Measurements from ENCODE around the gene IZUMO1. TPM values are rescaled to one million over a fixed set of nuclear protein-coding genes. Genes with fewer than 3 reads are reported as not detected.

Gene IZUMO1
- total and polyA plus RNA-seq, 2 of the 13 experiments (the other 11 are each of a cell fraction or from before 2014, with no cell fraction given): 0.07 to 0.22 TPM

DNA sequence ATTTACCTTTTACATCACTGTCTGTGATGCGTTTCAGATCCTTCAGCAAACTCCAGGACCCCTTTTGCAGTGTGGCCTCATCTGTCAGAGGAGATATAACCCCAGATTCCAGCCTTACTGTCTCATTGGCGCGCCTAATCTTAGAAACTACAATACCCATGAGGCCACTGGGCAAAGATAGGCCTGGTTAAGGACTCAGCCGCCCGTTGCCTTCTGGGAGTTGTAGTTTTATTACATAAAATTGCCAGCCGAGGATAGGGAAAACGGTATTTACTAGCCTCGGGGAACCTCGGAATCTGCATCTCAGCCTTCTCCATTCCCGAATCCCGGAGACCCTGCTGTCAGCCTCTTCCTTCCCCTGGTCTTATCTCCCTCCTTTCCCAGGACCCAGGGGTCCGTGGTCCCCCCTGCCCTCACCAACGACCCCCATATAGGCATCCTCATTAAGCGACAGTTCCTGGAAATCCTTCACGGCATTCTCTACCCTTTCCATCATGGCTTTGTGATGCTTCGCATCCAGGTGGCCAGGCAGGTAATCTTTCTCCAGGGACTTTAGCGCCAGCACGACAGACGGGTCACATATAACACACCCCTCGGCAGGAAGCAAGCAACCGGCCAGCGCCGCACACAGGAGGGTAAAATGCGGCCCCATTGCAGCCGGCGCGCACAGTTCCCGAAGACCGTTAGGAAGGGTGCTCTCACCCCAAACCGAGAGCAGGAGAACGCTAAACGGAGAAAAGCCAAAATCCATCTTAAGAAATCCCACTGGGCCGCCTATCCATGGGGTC is 1.3 kb downstream of the IZUMO1 start (continued):
- no peak for TF ChIP-seq SP5 (CRISPR knock-in tag; IDR thresholded peaks at IDR 0.05; ENCODE audit: borderline replicate concordance, low read depth)
- TF ChIP-seq PHB2 (IDR thresholded peaks at IDR 0.05; ENCODE audit: partially characterized antibody): no peak
- no peak for TF ChIP-seq CREB1 (IDR thresholded peaks at IDR 0.05)
- TF ChIP-seq CREB1 (CRISPR knock-in tag; IDR thresholded peaks at IDR 0.05): peak; percentile 54; the same call in 1 of the 2 replicates
- TF ChIP-seq SP2 (CRISPR knock-in tag; IDR thresholded peaks at IDR 0.05): no peak
- no peak for TF ChIP-seq ZNF251 (CRISPR knock-in tag; IDR thresholded peaks at IDR 0.05)
- TF ChIP-seq RFX3 (CRISPR knock-in tag; IDR thresholded peaks at IDR 0.05): no peak
- TF ChIP-seq NKX3-1 (CRISPR knock-in tag; IDR thresholded peaks at IDR 0.05): no peak
- no peak for TF ChIP-seq DDIT3 (CRISPR knock-in tag; IDR thresholded peaks at IDR 0.05)
- no peak for TF ChIP-seq PAWR (CRISPR knock-in tag; IDR thresholded peaks at IDR 0.05; ENCODE audit: borderline replicate concordance)
- no peak for TF ChIP-seq HDAC1 (CRISPR knock-in tag; IDR thresholded peaks at IDR 0.05)
- TF ChIP-seq, protein P1, sequence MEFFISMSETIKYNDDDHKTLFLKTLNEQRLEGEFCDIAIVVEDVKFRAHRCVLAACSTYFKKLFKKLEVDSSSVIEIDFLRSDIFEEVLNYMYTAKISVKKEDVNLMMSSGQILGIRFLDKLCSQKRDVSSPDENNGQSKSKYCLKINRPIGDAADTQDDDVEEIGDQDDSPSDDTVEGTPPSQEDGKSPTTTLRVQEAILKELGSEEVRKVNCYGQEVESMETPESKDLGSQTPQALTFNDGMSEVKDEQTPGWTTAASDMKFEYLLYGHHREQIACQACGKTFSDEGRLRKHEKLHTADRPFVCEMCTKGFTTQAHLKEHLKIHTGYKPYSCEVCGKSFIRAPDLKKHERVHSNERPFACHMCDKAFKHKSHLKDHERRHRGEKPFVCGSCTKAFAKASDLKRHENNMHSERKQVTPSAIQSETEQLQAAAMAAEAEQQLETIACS (CRISPR knock-in tag; IDR thresholded peaks at IDR 0.05): no peak
- TF ChIP-seq EP300 (IDR thresholded peaks at IDR 0.05; ENCODE audit: low read depth in 2 of 2, low read length in 2 of 2): no peak
- no peak for TF ChIP-seq EP300 (CRISPR knock-in tag; IDR thresholded peaks at IDR 0.05; ENCODE audit: borderline replicate concordance)
- no peak for TF ChIP-seq MAZ (IDR thresholded peaks at IDR 0.05; ENCODE audit: borderline replicate concordance, low read depth, low read length)
- TF ChIP-seq MAZ (CRISPR knock-in tag; IDR thresholded peaks at IDR 0.05; ENCODE audit: low read depth): no peak
- TF ChIP-seq ZSCAN30 (CRISPR knock-in tag; IDR thresholded peaks at IDR 0.05): no peak
- no peak for TF ChIP-seq DZIP1 (CRISPR knock-in tag; IDR thresholded peaks at IDR 0.05)
- TF ChIP-seq, protein P2, sequence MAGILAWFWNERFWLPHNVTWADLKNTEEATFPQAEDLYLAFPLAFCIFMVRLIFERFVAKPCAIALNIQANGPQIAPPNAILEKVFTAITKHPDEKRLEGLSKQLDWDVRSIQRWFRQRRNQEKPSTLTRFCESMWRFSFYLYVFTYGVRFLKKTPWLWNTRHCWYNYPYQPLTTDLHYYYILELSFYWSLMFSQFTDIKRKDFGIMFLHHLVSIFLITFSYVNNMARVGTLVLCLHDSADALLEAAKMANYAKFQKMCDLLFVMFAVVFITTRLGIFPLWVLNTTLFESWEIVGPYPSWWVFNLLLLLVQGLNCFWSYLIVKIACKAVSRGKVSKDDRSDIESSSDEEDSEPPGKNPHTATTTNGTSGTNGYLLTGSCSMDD (CRISPR knock-in tag; IDR thresholded peaks at IDR 0.05): no peak
- no peak for TF ChIP-seq SATB2 (CRISPR knock-in tag; IDR thresholded peaks at IDR 0.05)
- TF ChIP-seq ZSCAN31 (CRISPR knock-in tag; IDR thresholded peaks at IDR 0.05; ENCODE audit: low read depth): no peak
- no peak for TF ChIP-seq ZNF558 (CRISPR knock-in tag; IDR thresholded peaks at IDR 0.05; ENCODE audit: borderline replicate concordance)
- TF ChIP-seq ZNF121 (CRISPR knock-in tag; IDR thresholded peaks at IDR 0.05): no peak
- no peak for TF ChIP-seq KAT2B (IDR thresholded peaks at IDR 0.05; ENCODE audit: borderline replicate concordance, low read depth, low read length)
- no peak for TF ChIP-seq ZNF367 (CRISPR knock-in tag; IDR thresholded peaks at IDR 0.05; ENCODE audit: borderline replicate concordance)
- no peak for TF ChIP-seq MAF1 (CRISPR knock-in tag; IDR thresholded peaks at IDR 0.05; ENCODE audit: borderline replicate concordance)
- TF ChIP-seq SIX4 (CRISPR knock-in tag; IDR thresholded peaks at IDR 0.05): no peak

Measured in HepG2 (cell line).